GM12878 (cell line): ENCODE data around the gene HSD17B1. TPM values are rescaled to one million over a fixed set of nuclear protein-coding genes. Genes with fewer than 3 reads are reported as not detected.

ENCODE experiments used
- ASH2L ChIP-seq: fragments of 300-600, 200-600 bp; sonication (generic); IDR thresholded peaks from 2 replicates; pipeline ENCODE4 v1.6.1; 2017; ENCODE audit warnings: low read depth, mild to moderate bottlenecking, borderline replicate concordance
- BACH1 ChIP-seq: fragments of 450-650 bp; IDR thresholded peaks from 2 replicates; pipeline ENCODE4 v1.6.1; 2017; ENCODE audit warnings: mild to moderate bottlenecking, borderline replicate concordance
- HCFC1 ChIP-seq: fragments of 150-350 bp; IDR thresholded peaks from 2 replicates; pipeline ENCODE4 v1.6.1; 2014; ENCODE audit warnings: low read length
- JUND ChIP-seq: IDR thresholded peaks from 2 replicates; pipeline ENCODE4 v1.6.1; 2012; ENCODE audit warnings: low read depth, mild to moderate bottlenecking, low read length, improper control_type of control experiment, moderate library complexity
- LARP7 ChIP-seq: fragments of 450-650 bp; IDR thresholded peaks from 2 replicates; pipeline ENCODE4 v1.6.1; 2017; ENCODE audit warnings: mild to moderate bottlenecking
- PAX5 ChIP-seq: IDR thresholded peaks from 2 replicates; pipeline ENCODE4 v1.6.1; 2011; ENCODE audit warnings: low read depth, low read length, borderline replicate concordance
- POLR2AphosphoS2 ChIP-seq: IDR thresholded peaks from 2 replicates; pipeline ENCODE4 v1.6.1; 2011; ENCODE audit warnings: low read depth, mild to moderate bottlenecking, low read length, improper control_type of control experiment, moderate library complexity
- RCOR1 ChIP-seq: conservative IDR thresholded peaks from 2 replicates; pipeline ENCODE4 v1.6.1; 2012; ENCODE audit warnings: low read depth, low read length, improper control_type of control experiment
- YBX1 ChIP-seq: fragments of 450-650 bp; IDR thresholded peaks from 2 replicates; pipeline ENCODE4 v1.6.1; 2016; ENCODE audit warnings: antibody characterized with exemption
- polyA plus RNA-seq, 11 experiments: library from polyadenylated mRNA; depleted of rRNA in 4 of 11; unstranded in 6 of 11; stranded (reverse) in 5 of 11; fragments of >200 nt; fragmentation: Nextera tagmentation in 4 of 11; fragmentation: Illumina TruSeq in 1 of 11; extraction: Ambion mirVana in 4 of 11; extraction: Trizol in 1 of 11; gene quantifications; 1 replicate in 1 of 11; 2 replicates in 10 of 11; pipeline versions ENCODE4 v1.2.1 to v1.2.3, GENCODE V29; 2011 to 2016; ENCODE audit warnings: inconsistent platforms in 2 of 11, missing spikeins in 2 of 11, low read depth in 1 of 11
- total RNA-seq, 4 experiments: library from RNA; depleted of rRNA in 3 of 4; stranded (reverse); fragments of >200 nt in 3 of 4; fragmentation: Illumina TruSeq in 1 of 4; extraction: Trizol in 1 of 4; gene quantifications; 2 replicates each; pipeline versions ENCODE4 v1.2.1 to v1.2.3, GENCODE V29; 2013 to 2021
- TF ChIP-seq, protein P1 (sequence below): fragments of 450-650 bp; IDR thresholded peaks from 2 replicates; pipeline ENCODE4 v1.6.1; 2017; ENCODE audit warnings: mild to moderate bottlenecking, moderate library complexity
- TF ChIP-seq, protein P2 (sequence below): fragments of 450-650 bp; IDR thresholded peaks from 2 replicates; pipeline ENCODE4 v1.6.1; 2018; ENCODE audit warnings: borderline replicate concordance, mild to moderate bottlenecking; ENCODE audit not compliant: partially characterized antibody
- TF ChIP-seq, protein P3 (sequence below): fragments of 450-650 bp; formaldehyde crosslinking; IDR thresholded peaks from 2 replicates; pipeline ENCODE4 v1.4.0; 2020; ENCODE audit warnings: mild to moderate bottlenecking, moderate library complexity
- TF ChIP-seq, protein P4 (sequence below): fragments of 450-650 bp; IDR thresholded peaks from 2 replicates; pipeline ENCODE4 v1.6.1; 2017; ENCODE audit warnings: mild to moderate bottlenecking
- TF ChIP-seq, protein P5 (sequence below): fragments of 450-650 bp; IDR thresholded peaks from 2 replicates; pipeline ENCODE4 v1.6.1; 2016; ENCODE audit warnings: mild to moderate bottlenecking, moderate library complexity, borderline replicate concordance

The HSD17B1 gene
- total and polyA plus RNA-seq, 10 of the 15 experiments (the other 5 are each of a cell fraction or from before 2014, with no cell fraction given), result 0.15 to 1.1 (median 0.42) TPM

DNA sequence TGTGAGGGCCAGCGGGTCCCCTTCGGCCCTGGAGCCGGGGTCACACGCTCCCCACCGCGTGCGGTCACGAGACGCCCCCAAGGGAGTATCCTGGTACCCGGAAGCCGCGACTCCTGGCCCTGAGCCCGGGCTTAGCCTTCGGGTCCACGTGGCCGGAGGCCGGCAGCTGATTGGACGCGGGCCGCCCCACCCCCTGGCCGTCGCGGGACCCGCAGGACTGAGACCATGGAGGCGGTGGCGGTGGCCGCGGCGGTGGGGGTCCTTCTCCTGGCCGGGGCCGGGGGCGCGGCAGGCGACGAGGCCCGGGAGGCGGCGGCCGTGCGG lies 16.7 kb upstream of the HSD17B1 start, which contains the start of gene NAGLU (continued):
- TF ChIP-seq, protein P1, sequence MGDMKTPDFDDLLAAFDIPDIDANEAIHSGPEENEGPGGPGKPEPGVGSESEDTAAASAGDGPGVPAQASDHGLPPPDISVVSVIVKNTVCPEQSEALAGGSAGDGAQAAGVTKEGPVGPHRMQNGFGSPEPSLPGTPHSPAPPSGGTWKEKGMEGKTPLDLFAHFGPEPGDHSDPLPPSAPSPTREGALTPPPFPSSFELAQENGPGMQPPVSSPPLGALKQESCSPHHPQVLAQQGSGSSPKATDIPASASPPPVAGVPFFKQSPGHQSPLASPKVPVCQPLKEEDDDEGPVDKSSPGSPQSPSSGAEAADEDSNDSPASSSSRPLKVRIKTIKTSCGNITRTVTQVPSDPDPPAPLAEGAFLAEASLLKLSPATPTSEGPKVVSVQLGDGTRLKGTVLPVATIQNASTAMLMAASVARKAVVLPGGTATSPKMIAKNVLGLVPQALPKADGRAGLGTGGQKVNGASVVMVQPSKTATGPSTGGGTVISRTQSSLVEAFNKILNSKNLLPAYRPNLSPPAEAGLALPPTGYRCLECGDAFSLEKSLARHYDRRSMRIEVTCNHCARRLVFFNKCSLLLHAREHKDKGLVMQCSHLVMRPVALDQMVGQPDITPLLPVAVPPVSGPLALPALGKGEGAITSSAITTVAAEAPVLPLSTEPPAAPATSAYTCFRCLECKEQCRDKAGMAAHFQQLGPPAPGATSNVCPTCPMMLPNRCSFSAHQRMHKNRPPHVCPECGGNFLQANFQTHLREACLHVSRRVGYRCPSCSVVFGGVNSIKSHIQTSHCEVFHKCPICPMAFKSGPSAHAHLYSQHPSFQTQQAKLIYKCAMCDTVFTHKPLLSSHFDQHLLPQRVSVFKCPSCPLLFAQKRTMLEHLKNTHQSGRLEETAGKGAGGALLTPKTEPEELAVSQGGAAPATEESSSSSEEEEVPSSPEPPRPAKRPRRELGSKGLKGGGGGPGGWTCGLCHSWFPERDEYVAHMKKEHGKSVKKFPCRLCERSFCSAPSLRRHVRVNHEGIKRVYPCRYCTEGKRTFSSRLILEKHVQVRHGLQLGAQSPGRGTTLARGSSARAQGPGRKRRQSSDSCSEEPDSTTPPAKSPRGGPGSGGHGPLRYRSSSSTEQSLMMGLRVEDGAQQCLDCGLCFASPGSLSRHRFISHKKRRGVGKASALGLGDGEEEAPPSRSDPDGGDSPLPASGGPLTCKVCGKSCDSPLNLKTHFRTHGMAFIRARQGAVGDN, result no peak
- TF ChIP-seq JUND (no peak), RCOR1 (no peak), BACH1 (peak; percentile 74; the same call in 1 of the 2 replicates), YBX1 (no peak), ASH2L (no peak), LARP7 (no peak), PAX5 (peak; percentile 58; the same call in 1 of the 2 replicates), HCFC1 (no peak), POLR2AphosphoS2 (no peak; the same call in 1 of the 2 replicates)
- TF ChIP-seq, protein P2, sequence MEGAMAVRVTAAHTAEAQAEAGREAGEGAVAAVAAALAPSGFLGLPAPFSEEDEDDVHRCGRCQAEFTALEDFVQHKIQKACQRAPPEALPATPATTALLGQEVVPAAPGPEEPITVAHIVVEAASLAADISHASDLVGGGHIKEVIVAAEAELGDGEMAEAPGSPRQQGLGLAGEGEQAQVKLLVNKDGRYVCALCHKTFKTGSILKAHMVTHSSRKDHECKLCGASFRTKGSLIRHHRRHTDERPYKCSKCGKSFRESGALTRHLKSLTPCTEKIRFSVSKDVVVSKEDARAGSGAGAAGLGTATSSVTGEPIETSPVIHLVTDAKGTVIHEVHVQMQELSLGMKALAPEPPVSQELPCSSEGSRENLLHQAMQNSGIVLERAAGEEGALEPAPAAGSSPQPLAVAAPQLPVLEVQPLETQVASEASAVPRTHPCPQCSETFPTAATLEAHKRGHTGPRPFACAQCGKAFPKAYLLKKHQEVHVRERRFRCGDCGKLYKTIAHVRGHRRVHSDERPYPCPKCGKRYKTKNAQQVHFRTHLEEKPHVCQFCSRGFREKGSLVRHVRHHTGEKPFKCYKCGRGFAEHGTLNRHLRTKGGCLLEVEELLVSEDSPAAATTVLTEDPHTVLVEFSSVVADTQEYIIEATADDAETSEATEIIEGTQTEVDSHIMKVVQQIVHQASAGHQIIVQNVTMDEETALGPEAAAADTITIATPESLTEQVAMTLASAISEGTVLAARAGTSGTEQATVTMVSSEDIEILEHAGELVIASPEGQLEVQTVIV, result peak; percentile 89
- TF ChIP-seq, protein P3, sequence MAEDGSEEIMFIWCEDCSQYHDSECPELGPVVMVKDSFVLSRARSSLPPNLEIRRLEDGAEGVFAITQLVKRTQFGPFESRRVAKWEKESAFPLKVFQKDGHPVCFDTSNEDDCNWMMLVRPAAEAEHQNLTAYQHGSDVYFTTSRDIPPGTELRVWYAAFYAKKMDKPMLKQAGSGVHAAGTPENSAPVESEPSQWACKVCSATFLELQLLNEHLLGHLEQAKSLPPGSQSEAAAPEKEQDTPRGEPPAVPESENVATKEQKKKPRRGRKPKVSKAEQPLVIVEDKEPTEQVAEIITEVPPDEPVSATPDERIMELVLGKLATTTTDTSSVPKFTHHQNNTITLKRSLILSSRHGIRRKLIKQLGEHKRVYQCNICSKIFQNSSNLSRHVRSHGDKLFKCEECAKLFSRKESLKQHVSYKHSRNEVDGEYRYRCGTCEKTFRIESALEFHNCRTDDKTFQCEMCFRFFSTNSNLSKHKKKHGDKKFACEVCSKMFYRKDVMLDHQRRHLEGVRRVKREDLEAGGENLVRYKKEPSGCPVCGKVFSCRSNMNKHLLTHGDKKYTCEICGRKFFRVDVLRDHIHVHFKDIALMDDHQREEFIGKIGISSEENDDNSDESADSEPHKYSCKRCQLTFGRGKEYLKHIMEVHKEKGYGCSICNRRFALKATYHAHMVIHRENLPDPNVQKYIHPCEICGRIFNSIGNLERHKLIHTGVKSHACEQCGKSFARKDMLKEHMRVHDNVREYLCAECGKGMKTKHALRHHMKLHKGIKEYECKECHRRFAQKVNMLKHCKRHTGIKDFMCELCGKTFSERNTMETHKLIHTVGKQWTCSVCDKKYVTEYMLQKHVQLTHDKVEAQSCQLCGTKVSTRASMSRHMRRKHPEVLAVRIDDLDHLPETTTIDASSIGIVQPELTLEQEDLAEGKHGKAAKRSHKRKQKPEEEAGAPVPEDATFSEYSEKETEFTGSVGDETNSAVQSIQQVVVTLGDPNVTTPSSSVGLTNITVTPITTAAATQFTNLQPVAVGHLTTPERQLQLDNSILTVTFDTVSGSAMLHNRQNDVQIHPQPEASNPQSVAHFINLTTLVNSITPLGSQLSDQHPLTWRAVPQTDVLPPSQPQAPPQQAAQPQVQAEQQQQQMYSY, result no peak
- TF ChIP-seq, protein P4, sequence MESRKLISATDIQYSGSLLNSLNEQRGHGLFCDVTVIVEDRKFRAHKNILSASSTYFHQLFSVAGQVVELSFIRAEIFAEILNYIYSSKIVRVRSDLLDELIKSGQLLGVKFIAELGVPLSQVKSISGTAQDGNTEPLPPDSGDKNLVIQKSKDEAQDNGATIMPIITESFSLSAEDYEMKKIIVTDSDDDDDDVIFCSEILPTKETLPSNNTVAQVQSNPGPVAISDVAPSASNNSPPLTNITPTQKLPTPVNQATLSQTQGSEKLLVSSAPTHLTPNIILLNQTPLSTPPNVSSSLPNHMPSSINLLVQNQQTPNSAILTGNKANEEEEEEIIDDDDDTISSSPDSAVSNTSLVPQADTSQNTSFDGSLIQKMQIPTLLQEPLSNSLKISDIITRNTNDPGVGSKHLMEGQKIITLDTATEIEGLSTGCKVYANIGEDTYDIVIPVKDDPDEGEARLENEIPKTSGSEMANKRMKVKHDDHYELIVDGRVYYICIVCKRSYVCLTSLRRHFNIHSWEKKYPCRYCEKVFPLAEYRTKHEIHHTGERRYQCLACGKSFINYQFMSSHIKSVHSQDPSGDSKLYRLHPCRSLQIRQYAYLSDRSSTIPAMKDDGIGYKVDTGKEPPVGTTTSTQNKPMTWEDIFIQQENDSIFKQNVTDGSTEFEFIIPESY, result no peak
- TF ChIP-seq, protein P5, sequence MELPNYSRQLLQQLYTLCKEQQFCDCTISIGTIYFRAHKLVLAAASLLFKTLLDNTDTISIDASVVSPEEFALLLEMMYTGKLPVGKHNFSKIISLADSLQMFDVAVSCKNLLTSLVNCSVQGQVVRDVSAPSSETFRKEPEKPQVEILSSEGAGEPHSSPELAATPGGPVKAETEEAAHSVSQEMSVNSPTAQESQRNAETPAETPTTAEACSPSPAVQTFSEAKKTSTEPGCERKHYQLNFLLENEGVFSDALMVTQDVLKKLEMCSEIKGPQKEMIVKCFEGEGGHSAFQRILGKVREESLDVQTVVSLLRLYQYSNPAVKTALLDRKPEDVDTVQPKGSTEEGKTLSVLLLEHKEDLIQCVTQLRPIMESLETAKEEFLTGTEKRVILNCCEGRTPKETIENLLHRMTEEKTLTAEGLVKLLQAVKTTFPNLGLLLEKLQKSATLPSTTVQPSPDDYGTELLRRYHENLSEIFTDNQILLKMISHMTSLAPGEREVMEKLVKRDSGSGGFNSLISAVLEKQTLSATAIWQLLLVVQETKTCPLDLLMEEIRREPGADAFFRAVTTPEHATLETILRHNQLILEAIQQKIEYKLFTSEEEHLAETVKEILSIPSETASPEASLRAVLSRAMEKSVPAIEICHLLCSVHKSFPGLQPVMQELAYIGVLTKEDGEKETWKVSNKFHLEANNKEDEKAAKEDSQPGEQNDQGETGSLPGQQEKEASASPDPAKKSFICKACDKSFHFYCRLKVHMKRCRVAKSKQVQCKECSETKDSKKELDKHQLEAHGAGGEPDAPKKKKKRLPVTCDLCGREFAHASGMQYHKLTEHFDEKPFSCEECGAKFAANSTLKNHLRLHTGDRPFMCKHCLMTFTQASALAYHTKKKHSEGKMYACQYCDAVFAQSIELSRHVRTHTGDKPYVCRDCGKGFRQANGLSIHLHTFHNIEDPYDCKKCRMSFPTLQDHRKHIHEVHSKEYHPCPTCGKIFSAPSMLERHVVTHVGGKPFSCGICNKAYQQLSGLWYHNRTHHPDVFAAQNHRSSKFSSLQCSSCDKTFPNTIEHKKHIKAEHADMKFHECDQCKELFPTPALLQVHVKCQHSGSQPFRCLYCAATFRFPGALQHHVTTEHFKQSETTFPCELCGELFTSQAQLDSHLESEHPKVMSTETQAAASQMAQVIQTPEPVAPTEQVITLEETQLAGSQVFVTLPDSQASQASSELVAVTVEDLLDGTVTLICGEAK, result no peak
